ENCODE data around the gene GNB3.
"Not testable (repeated sequence)": the region's sequence is repeated elsewhere in the genome, so short reads cannot be mapped to it uniquely, and the experiment has no call there.

The GNB3 gene

DNA sequence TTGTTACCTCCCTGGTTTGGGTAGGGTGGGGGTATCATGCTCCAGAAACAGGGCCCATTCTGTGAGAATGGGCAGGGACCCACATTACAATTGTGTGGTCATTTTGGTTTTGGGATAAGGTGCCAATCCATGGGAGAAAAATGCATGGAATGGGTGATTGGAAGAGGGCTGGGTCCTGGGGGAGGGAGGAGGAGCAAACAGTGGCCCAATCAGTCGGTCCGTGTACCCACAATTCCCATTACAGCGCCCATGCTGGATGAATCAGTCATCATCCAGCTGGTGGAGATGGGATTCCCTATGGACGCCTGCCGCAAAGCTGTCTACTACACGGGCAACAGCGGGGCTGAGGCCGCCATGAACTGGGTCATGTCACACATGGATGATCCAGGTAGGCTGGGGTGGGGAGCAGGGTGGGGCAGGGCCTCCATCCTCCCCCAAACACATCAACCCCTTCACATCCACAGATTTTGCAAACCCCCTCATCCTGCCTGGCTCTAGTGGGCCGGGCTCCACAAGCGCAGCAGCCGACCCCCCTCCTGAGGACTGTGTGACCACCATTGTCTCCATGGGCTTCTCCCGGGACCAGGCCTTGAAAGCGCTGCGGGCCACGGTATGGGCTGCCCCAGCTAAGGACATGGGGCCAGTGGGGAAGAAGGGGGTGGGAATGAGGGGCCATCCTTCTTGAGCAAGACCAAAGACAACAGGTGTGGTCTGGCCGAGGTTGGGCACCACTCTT is 23.0 kb downstream of the GNB3 start:
- no peak for DNase-seq

DNA sequence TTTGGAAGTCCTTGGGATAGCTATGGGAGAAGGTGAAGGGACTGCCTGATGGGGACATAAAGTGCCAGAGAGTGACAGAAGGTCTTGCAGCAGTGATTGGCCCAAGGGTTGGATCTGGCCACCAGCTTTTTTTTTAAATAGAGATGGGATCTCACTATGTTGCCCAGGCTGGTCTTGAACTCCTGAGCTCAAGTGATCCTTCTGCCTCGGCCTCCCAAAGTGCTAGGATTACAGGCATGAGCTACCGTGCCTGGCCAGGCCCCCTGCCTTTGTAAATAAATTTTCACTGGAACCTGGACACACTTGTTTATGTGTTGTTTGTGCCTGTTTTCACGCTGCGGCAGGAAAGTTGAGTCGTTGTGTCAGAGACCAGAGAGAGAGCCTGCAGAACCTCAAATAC is 24.6 kb downstream of the GNB3 start:
- DNase-seq = not testable (repeated sequence)

DNA sequence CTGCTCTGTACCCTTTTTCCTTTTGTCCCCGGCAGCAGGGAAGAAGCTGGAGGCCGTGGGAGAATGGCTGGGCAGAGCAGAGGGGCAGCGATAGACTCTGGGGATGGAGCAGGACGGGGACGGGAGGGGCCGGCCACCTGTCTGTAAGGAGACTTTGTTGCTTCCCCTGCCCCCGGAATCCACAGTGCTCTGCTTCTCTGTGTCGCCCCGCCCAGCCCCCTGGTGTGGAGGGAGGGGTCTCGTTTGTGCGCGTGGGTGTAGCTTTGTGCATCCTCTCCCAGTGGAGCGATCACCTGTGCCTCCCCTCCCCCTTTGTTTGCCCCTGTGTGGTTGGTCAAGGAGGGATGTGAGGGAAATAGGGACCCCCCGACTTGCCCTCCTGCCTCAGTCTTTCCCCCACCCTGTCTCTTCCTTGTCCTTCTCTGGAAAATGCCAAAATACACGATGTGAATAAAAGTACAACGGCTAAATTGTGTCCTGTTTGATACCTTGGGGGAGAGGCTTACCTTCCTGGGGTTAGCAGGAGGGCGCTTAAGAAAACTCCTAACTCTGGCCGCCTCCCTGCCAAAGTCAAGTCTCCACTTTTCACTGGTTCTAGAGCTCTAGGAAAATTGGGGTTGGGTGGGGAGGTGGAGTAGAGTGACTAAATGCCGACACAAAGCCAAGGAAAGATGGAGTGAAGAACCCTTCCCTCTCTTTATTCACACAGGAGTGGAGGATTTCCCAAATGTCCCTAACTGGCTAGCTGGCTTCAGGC is 25.6 kb downstream of the GNB3 start:
- no peak for DNase-seq

DNA sequence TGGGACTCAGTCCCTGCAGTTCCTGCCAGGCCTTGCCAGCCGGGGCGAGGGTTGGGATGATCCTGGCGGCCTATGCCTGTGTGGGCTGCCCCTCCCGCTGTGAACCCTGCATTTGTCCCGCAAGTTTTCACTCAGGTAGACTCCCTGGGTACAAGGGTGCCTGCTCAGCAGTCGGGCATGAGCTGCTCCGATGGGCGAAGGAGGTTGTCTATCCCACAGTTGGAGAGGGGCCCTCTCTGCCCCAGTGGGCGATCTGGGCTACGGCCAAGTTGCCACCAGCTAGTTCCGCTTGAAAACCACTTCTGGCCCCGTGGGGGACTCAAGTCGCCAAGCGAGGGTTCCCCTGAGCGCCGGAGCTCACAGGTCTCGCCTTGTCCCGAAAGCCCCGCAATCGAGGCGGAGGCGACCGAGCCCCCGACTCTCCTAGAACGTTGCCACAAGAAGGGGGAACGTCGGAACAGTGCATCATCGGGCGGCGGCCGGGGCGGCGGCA is 26.2 kb downstream of the GNB3 start:
- DNase-seq = no peak

DNA sequence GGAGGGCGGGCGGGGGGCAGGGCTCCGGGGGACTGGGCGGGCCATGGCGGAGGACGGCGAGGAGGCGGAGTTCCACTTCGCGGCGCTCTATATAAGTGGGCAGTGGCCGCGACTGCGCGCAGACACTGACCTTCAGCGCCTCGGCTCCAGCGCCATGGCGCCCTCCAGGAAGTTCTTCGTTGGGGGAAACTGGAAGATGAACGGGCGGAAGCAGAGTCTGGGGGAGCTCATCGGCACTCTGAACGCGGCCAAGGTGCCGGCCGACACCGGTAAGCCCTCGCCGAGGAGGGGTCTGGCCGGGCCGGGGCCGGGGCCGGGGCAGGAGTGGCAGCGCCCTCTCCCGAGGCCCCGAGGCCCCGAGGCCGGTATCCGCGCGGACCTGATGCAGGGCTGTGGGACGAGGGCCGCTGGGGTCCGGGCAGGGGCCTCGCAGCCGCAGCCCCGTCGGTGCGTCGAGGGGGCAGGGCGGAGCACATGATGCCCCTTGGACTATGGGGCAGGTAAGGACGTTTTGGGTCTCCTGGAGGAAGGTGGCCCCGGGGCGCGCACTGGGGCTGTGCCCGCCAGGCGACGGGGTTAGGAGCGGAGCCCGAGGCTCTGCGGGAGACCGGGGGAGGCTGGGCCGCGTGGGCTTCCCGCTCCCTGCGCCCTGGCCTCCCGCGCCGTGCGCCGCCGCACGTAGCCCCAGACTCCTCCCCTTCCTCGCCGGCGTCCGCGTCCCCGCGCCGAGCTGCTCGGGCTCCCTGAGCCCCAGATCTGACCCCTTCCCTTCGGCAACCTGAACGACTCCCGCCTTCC is 26.9 kb downstream of the GNB3 start, which contains the start of gene TPI1:
Gene TPI1, plus strand, starts transcription at position 119 of the 798 bp plus-strand sequence. Its CDS starts 36 bp downstream, at position 155.
- peak; percentile 81 to 84 for DNase-seq

DNA sequence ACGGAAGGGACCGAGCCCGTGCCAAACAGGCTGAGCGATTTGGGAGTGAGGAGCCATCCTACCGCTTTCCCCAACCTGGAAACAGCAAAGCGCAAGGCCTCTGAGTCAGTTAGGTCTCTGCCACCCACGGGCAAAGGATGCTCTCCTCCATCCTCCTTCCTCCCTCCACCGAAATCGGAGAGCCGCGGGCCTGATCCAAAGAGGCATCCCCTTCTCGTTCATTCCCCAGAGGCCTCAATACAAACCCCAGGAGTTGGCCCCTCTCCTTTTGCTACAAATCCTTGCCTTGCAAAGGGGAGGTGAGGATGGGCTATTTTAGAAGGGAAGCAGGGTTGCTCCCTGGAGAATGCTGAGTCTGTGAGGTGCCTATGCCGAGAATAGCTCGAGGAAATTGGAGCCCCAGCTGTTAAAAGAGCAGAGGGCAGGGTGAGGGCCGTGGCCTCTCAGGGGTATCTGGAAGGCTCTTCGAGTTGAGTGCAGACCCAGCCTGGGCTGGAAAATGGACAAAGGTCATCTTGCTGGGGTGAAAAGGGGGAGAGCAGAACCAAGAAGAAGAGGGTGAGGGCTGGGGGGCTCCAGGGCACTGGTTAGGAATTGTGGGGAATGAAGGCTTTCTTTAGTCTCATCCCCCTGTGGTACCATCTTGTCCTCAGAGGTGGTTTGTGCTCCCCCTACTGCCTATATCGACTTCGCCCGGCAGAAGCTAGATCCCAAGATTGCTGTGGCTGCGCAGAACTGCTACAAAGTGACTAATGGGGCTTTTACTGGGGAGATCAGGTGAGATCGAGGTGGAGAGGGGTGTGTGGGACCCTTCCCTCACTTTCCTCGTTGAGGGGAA is 27.7 kb downstream of the GNB3 start:
- peak; percentile 15 to 21 for DNase-seq

DNA sequence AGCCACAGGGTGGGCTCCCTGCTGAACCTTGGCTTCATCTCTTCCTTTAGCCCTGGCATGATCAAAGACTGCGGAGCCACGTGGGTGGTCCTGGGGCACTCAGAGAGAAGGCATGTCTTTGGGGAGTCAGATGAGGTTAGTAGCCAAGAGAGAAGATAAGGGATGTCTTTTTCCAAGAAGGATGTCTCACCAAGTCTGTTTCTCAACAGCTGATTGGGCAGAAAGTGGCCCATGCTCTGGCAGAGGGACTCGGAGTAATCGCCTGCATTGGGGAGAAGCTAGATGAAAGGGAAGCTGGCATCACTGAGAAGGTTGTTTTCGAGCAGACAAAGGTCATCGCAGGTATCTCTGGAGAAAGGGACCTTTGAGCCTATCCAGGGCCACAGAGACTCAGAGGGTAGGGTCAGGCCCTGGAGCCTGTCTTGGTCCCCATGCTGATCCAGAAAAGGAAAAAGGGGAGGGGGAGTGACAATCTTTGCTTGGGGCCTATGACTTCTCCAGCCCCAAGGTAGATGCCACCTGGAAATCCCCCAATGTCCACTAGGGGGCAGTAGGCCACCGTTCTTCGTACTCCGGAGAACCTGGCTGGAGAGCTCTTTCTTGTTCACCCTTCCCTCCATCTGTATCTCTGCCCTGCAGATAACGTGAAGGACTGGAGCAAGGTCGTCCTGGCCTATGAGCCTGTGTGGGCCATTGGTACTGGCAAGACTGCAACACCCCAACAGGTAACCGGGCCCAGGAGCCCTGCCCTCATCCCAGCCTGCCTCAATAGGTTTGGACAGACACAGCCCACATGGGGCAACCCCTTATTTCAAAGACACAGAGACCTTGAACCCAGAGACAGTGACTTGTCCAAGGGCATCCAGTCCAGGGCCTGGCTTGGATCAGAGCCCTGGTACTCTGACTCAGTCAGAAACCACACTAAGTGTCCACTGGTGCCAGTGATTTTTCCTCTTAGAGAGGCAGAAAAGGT is 28.6 kb downstream of the GNB3 start:
- DNase-seq = peak; percentile 87 to 90

DNA sequence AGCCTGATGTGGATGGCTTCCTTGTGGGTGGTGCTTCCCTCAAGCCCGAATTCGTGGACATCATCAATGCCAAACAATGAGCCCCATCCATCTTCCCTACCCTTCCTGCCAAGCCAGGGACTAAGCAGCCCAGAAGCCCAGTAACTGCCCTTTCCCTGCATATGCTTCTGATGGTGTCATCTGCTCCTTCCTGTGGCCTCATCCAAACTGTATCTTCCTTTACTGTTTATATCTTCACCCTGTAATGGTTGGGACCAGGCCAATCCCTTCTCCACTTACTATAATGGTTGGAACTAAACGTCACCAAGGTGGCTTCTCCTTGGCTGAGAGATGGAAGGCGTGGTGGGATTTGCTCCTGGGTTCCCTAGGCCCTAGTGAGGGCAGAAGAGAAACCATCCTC is 29.6 kb downstream of the GNB3 start:
- DNase-seq = not testable (repeated sequence)

DNA sequence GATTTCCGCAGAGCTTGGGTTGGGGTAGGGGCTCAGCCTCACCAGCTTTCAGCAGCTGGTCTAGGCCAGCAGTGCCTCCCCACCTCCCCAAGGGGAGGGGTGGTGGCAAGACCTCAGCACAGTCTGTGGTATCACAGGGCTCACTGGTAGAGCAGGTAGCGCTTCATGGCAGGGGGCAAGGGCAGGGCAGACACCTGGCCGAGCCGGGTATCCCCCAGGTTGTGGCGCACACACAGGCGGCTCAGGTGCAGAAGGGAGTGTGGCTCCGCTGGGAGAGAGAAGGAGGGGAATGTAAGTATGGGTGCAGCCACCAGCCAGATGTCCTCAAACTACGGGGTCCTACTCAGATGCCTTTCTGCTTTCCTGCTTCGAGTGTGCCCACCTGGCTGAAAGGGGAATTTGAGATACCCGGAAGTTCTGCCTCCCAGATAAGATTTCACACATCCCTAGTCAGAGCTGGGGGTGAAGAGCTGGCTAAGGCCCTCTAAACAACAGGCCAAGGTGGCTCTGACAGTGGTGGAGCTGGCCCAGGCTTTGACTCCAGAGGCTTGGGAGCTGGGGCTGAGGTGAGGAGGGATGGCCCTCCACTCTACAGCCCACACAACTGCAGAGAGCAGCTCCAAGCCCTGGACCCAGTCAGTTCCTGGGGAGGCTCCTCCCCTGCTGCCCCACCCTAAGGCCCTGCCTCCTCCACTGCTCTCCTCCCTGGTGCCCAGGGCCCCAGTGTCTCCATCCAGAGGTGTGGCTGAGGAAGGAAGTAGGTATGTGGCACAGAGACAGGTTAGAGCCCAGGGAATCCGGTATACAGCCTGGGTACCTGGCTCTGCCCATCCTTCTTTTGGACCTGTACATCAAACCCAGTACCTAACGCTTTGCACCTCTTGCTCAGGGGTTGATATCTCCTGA is 30.6 kb downstream of the GNB3 start:
- peak; percentile 62 to 73 for DNase-seq

DNA sequence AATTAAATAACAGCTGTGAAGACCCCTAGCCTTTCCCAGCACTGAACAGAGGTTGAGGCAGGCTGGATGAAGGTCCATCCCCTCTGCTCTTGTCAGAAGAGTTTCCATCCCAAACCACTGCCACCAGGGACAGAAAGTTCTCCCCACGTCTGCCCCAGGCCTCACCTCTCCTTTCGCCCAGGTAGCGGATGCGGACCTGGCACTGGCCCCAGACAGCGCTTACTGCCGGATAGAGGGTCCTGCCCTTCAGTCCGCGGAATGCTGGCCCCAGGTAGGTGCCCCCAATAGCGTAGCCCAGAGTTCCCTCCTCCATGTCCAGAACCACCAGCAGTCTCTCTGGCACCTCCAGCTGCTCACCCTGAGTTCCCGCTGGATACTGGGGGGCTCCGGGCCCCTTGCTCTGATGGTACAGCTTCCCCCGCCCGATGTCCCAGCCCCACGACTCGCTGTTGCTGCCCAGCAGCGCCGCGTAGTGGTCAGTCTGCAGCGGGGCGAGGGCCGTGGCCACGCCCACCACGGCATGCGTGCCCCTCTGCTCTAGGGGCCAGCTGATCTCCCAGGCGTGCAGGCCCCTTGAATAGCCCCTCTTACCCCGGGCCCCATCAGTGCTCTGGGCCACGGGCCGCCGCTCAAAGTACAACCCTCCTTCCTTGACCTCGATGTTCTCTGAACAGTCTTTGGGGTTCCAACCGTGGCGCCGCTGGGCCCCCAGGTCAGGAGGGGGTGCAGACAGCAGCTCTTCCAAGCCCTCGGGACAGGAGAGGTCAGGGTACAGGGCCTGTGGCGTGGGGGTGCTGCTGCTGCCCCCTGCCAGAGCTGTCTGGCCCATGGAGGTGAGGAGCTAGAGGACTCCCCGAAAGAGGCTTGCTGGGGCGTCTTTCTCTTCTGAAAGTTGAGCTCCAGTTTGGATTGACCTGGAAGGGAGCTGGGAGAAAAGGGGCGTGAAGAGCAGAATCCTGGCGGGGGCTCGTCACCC is 31.6 kb downstream of the GNB3 start:
- DNase-seq = peak; percentile 88 to 91

DNA sequence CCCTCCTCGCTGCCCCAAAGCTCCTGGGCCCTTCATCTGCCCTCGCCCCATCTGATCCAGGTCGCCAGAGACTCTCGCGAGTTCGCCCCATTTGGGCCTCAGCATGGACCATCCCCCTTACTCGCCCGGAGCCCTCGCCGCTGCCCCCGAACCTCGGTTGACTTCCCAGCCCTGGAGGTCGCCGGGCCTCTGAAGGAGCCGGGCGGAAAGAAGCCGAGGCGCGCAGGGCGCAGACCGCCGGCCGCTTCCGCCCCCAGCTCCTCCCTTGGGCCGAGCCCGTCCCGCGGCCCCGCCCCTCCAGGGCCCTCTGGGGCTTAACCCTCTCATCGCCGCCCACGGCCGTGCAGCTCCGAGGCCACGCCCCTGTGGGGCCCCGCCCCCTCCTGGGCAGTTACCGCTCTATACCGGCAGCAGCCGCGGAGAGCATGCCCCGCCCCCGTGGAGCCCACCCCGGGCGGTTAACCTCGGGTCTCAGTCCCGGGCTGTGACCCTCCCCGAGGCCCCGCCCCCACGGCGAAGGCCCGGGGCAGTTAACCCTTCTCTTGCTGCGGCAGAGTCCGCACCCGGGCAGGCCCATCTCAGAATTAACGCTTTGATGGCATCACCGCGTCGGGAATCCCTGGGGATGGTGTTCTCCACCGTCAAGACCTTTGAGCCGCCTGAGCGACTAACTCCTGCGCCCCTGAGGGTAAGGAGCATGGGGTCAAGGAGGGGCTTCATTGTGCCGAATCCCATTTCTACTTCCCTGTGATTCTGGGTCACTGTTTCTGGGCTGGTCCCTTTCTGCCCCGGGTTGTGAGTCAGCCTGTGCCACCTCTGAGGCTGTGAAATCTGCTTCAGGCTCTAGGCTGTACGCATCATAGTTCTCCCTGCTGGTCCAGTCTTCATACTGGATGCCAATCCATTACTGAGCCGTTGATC is 32.6 kb downstream of the GNB3 start, which contains the start of gene SPSB2:
Gene SPSB2, minus strand, starts transcription at position 210 of the 921 bp plus-strand sequence. CDS start 402 bp downstream, outside the sequence.
- peak; percentile 99 to 100 for DNase-seq

DNA sequence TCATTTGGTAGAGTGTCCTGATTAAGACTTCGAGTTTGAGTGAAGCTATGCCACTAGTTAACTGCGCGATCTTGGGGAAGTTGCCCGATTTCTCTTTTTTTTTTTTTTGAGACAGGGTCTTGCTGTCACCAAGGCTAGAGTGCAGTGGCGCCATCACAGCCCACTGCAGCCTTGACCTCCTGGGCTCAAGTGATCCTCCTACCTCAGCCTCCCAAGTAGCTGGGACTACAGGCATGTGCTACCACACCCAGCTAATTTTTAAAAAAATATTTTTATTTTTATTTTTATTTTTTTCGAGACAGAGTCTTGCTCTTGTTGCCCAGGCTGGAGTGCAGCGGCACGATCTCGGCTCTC is 33.3 kb downstream of the GNB3 start:
- DNase-seq = not testable (repeated sequence)

DNA sequence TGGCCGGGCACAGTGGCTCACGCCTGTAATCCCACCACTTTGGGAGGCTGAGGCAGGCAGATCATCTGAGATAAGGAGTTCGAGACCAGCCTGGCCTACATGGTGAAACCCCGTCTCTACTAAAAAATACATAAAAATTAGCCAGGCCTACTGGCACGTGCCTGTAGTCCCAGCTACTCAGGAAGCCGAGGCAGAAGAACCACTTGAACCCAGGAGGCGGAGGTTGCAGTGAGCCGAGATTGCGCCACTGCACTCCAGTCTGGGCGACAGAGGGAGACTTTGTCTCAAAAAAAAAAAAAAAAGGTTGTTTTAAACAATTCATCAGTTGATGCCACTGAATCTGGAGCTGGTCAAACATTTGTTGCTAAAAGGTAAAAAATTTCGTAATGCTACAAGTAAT is 39.1 kb downstream of the GNB3 start:
- DNase-seq = not testable (repeated sequence)

DNA sequence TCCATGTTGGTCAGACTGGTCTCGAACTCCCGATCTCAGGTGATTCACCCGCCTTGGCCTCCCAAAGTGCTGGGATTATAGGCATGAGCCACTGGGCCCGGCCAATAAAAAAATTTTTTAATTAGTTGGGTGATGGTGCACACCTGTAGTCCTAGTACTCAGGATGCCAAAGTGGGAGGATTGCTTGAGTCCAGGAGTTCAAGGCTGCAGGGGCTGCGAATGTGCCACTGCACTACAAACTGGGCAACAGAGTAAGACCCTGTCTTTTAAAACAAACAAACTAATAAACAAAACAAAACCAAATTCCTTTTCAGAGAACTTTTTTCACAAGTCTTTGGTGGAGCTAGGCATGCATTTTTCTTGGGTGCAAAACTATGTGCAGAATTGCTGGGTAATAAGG is 42.5 kb downstream of the GNB3 start:
- DNase-seq = no peak

DNA sequence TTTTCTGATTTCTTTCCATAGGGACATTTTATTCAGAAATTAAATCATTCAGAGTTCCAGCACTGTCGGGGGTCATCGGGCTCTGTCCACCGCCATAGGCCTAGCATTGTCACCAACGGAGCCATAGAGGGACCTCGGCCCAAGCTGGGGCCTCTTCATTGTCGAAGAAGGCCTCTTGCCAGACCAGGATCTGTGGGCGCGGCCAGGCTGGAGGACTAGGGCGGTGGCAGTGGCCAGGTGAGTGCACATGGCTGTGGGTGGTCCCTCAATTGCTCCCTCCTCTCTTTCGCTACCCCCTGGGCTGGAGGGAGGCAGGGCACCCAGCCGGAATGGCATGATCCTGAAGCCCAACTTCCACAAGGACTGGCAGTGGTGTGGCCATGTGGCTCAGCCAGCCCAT is 43.0 kb downstream of the GNB3 start:
- DNase-seq = no peak

DNA sequence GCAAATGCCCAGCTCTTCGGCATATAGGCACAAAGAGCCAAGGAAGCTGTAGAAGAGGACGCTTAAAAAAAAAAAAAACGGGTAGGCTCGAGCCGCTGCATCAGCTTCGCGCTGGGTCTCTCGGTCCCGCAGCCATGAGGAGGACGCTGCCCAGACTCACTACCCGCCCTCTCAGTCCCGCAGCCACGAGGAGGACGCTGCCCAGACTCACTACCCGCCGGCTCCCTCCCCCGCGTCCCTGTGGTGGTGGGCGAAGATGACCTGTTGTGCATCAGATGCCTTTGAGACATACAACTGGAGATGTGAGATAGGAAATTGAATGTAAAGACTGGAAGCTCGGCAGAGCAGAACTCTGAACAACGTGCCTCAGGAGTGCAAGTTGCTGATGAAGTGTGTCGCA is 43.8 kb downstream of the GNB3 start:
- no peak for DNase-seq

All from activated CD4-positive, alpha-beta T cell treated with anti-CD3 and anti-CD28 coated beads, Interleukin-2, amount 50 U/mL, for 48 hours (primary cell).